Liver (tissue), 9 donors: Measurements from ENCODE around the gene HSPA8. TPM values are rescaled to one million over a fixed set of nuclear protein-coding genes. Genes with fewer than 3 reads are reported as not detected.
"Not testable (repeated sequence)": the region's sequence is repeated elsewhere in the genome, so short reads cannot be mapped to it uniquely, and the experiment has no call there.

ENCODE experiments used
- DNase-seq: peaks from one replicate; pipeline ENCODE4 v3.0.0-alpha.2; 2017; ENCODE audit warnings: low spot score
- H3K27ac ChIP-seq, 2 donors: one replicate each; pipeline ENCODE4 v1.7.0; 2013; ENCODE audit warnings: inconsistent platforms in 2 of 2, low read length in 2 of 2, control low read depth in 1 of 2, low read depth in 1 of 2, mild to moderate bottlenecking in 1 of 2
- H3K27me3 ChIP-seq, 4 donors: one replicate each; pipeline versions ENCODE4 v1.6.1 to v1.7.0; 2013; ENCODE audit warnings: low read length in 3 of 4, inconsistent platforms in 1 of 4, mild to moderate bottlenecking in 1 of 4, moderate library complexity in 1 of 4; ENCODE audit not compliant: control insufficient read depth in 4 of 4, insufficient read depth in 4 of 4
- H3K36me3 ChIP-seq, 4 donors: one replicate each; pipeline versions ENCODE4 v1.6.1 to v1.7.0; 2013; ENCODE audit warnings: low read length in 3 of 4, mild to moderate bottlenecking in 3 of 4, low read depth in 1 of 4, moderate library complexity in 1 of 4; ENCODE audit not compliant: control insufficient read depth in 4 of 4, insufficient read depth in 3 of 4
- H3K4me1 ChIP-seq, 4 donors: one replicate each; pipeline versions ENCODE4 v1.6.1 to v1.7.0; 2013; ENCODE audit warnings: low read length in 3 of 4, mild to moderate bottlenecking in 3 of 4, moderate library complexity in 1 of 4; ENCODE audit not compliant: control insufficient read depth in 4 of 4, insufficient read depth in 4 of 4
- H3K4me3 ChIP-seq, 3 donors: one replicate each; pipeline versions ENCODE4 v1.6.1 to v1.7.0; 2013; ENCODE audit warnings: low read length in 3 of 3, control low read depth in 1 of 3, low read depth in 1 of 3, mild to moderate bottlenecking in 1 of 3
- H3K9ac ChIP-seq, 2 donors: one replicate each; pipeline ENCODE4 v1.7.0; 2013; ENCODE audit warnings: low read length in 2 of 2, mild to moderate bottlenecking in 2 of 2, moderate library complexity in 2 of 2, control low read depth in 1 of 2, low read depth in 1 of 2
- H3K9me3 ChIP-seq, 4 donors: one replicate each; pipeline versions ENCODE4 v1.6.1 to v1.7.0; 2013; ENCODE audit warnings: low read length in 3 of 4; ENCODE audit not compliant: control insufficient read depth in 4 of 4
- ATF3 ChIP-seq: IDR thresholded peaks from 2 replicates; pipeline ENCODE4 v1.6.1; 2016; ENCODE audit warnings: antibody characterized with exemption
- CTCF ChIP-seq: fragments of 150-350 bp; IDR thresholded peaks from 2 replicates; pipeline ENCODE4 v1.5.1; 2017; ENCODE audit warnings: improper control_type of control experiment, low read depth, low read length; ENCODE audit not compliant: missing input control
- EGR1 ChIP-seq, 2 donors: IDR thresholded peaks; 2 replicates each; pipeline ENCODE4 v1.6.1; 2016 to 2018; ENCODE audit warnings: antibody characterized with exemption in 2 of 2, low read depth in 2 of 2
- FOXA1 ChIP-seq: IDR thresholded peaks from 2 replicates; pipeline ENCODE4 v1.6.1; 2016; ENCODE audit warnings: antibody characterized with exemption
- FOXA2 ChIP-seq: IDR thresholded peaks from 2 replicates; pipeline ENCODE4 v1.6.1; 2016; ENCODE audit warnings: antibody characterized with exemption
- GABPA ChIP-seq, 2 donors: IDR thresholded peaks in 1 of 2; conservative IDR thresholded peaks in 1 of 2; 2 replicates each; pipeline ENCODE4 v1.6.1; 2016; ENCODE audit warnings: antibody characterized with exemption in 2 of 2, mild to moderate bottlenecking in 1 of 2, moderate library complexity in 1 of 2
- HNF4A ChIP-seq, 2 donors: conservative IDR thresholded peaks; 2 replicates each; pipeline ENCODE4 v1.6.1; 2016; ENCODE audit warnings: antibody characterized with exemption in 2 of 2, mild to moderate bottlenecking in 2 of 2
- HNF4G ChIP-seq: IDR thresholded peaks from 2 replicates; pipeline ENCODE4 v1.6.1; 2016; ENCODE audit warnings: antibody characterized with exemption
- MAX ChIP-seq: IDR thresholded peaks from 2 replicates; pipeline ENCODE4 v1.6.1; 2016; ENCODE audit warnings: antibody characterized with exemption
- NR2F2 ChIP-seq: IDR thresholded peaks from 2 replicates; pipeline ENCODE4 v1.6.1; 2016; ENCODE audit warnings: antibody characterized with exemption
- RAD21 ChIP-seq, 2 donors: IDR thresholded peaks; 2 replicates each; pipeline ENCODE4 v1.6.1; 2016; ENCODE audit warnings: antibody characterized with exemption in 2 of 2, mild to moderate bottlenecking in 2 of 2
- REST ChIP-seq: IDR thresholded peaks from 2 replicates; pipeline ENCODE4 v1.6.1; 2016; ENCODE audit warnings: antibody characterized with exemption, mild to moderate bottlenecking
- RXRA ChIP-seq, 2 donors: IDR thresholded peaks; 2 replicates each; pipeline ENCODE4 v1.6.1; 2017 to 2018; ENCODE audit warnings: antibody characterized with exemption in 2 of 2, mild to moderate bottlenecking in 1 of 2
- SP1 ChIP-seq: IDR thresholded peaks from 2 replicates; pipeline ENCODE4 v1.6.1; 2018; ENCODE audit warnings: antibody characterized with exemption, mild to moderate bottlenecking
- TAF1 ChIP-seq: conservative IDR thresholded peaks from 2 replicates; pipeline ENCODE4 v1.6.1; 2016; ENCODE audit warnings: antibody characterized with exemption, mild to moderate bottlenecking
- YY1 ChIP-seq: IDR thresholded peaks from 2 replicates; pipeline ENCODE4 v1.6.1; 2016; ENCODE audit warnings: antibody characterized with exemption, mild to moderate bottlenecking
- ZBTB33 ChIP-seq: IDR thresholded peaks from 2 replicates; pipeline ENCODE4 v1.6.1; 2016; ENCODE audit warnings: antibody characterized with exemption
- WGBS: extraction: QIAGEN DNeasy Blood & Tissue Kit; methylation state at CpG from one replicate; pipeline ENCODE4 v1.1.7; 2013; 5-methylcytosine and 5-hydroxymethylcytosine counted together
- polyA plus RNA-seq, 2 donors: library from polyadenylated mRNA; stranded (reverse) in 1 of 2; unstranded in 1 of 2; fragments of 200-250 nt in 1 of 2; fragments of >200 nt in 1 of 2; fragmentation: Nextera tagmentation in 1 of 2; extraction: Ambion mirVana in 1 of 2; gene quantifications; one replicate each; pipeline versions ENCODE4 v1.2.1 to v1.2.3, GENCODE V29; 2013 to 2015
- total RNA-seq, 2 donors: library from RNA; depleted of rRNA; stranded (reverse); fragments of >200 nt; gene quantifications; one replicate each; pipeline ENCODE4 v1.2.3, GENCODE V29; 2014
- donor health status: healthy.
- donor health status: healthy.
- donor health status: healthy.
- donor health status: healthy.
- donor health status: healthy.

Gene HSPA8
- total and polyA plus RNA-seq, 4 donors = 215 to 1,445 (median 972) TPM

GRCh38 chr11:123060277-123061000 lies 1.5 kb downstream of the HSPA8 start:
- DNase-seq = no peak
- Histone ChIP-seq H3K9me3 (no peaks in the 10 kb centered on the region), H3K27me3 (no peaks in the 10 kb centered on the region), H3K4me1 (peaks cover 3 to 34% (median 24%) of the 10 kb centered on the region in 4 donors), H3K4me3 (peak overlapping the region; percentile 61 to 97 (median 87)), H3K27ac (peak overlapping the region; percentile 97 to 100), H3K9ac (peak overlapping the region; percentile 37 to 99), H3K36me3 (peaks cover 13 to 54% (median 48%) of the 10 kb centered on the region in 4 donors)
- 5% methylated on average over 8 of the region's 8 CpGs for WGBS
- TF ChIP-seq RXRA (IDR thresholded peaks at IDR 0.05) = no peak
- no peak for TF ChIP-seq GABPA (IDR thresholded peaks at IDR 0.05 in 1 of 2, conservative IDR thresholded peaks at IDR 0.05 in 1 of 2)

- Histone ChIP-seq H3K4me3 (peak overlapping the region; percentile 34 to 87 (median 61)), H3K9ac (peak overlapping the region in 1 of 2 donors; percentile 99), H3K4me1 (peaks cover 3 to 31% (median 23%) of the 10 kb centered on the region in 4 donors), H3K36me3 (peaks cover 13 to 56% (median 53%) of the 10 kb centered on the region in 4 donors)
- DNase-seq, H3K9me3 ChIP-seq, H3K27ac ChIP-seq, H3K27me3 ChIP-seq: not testable (repeated sequence)
- 60% methylated on average over 18 of the region's 18 CpGs for WGBS
Measured at GRCh38 chr11:123059041-123059920, 2.7 kb downstream of the HSPA8 start.

- Histone ChIP-seq H3K4me1 (peaks cover 3 to 27% (median 20%) of the 10 kb centered on the region in 4 donors), H3K36me3 (peaks cover 13 to 60% (median 53%) of the 10 kb centered on the region in 4 donors), H3K27ac (no peak overlapping the region), H3K9ac (no peak overlapping the region), H3K9me3 (no peaks in the 10 kb centered on the region), H3K4me3 (no peak overlapping the region), H3K27me3 (no peaks in the 10 kb centered on the region)
- 75% methylated on average over 5 of the region's 5 CpGs for WGBS
- no peak for DNase-seq
- TF ChIP-seq GABPA (IDR thresholded peaks at IDR 0.05 in 1 of 2, conservative IDR thresholded peaks at IDR 0.05 in 1 of 2) = no peak
- no peak for TF ChIP-seq RAD21 (IDR thresholded peaks at IDR 0.05)
- no peak for TF ChIP-seq TAF1
- no peak for TF ChIP-seq ZBTB33
- TF ChIP-seq EGR1 (IDR thresholded peaks at IDR 0.05; ENCODE audit: low read depth in 2 of 2) = no peak
- TF ChIP-seq HNF4G = no peak
- no peak for TF ChIP-seq FOXA1
- no peak for TF ChIP-seq SP1
- TF ChIP-seq REST = no peak
- no peak for TF ChIP-seq RXRA (IDR thresholded peaks at IDR 0.05)
- no peak for TF ChIP-seq YY1
- no peak for TF ChIP-seq MAX
- TF ChIP-seq FOXA2 = no peak
- no peak for TF ChIP-seq NR2F2
- TF ChIP-seq ATF3 = no peak
- no peak for TF ChIP-seq HNF4A (conservative IDR thresholded peaks at IDR 0.05)
- TF ChIP-seq CTCF = no peak
Measured at GRCh38 chr11:123057661-123058305, 4.2 kb downstream of the HSPA8 start.
